ENCODE data around the gene AHCYL2.
"Not testable (repeated sequence)": the region's sequence is repeated elsewhere in the genome, so short reads cannot be mapped to it uniquely, and the experiment has no call there.

Gene AHCYL2

GRCh38 chr7:129383542-129384132 lies 158.8 kb downstream of the AHCYL2 start:
- DNase-seq (ENCODE audit: low read depth in 2 of 2): no peak

GRCh38 chr7:129385116-129385515 lies 160.3 kb downstream of the AHCYL2 start:
- no peak for DNase-seq (ENCODE audit: low read depth in 2 of 2)

GRCh38 chr7:129385598-129385997 lies 160.8 kb downstream of the AHCYL2 start:
- DNase-seq (ENCODE audit: low read depth in 2 of 2): no peak

- DNase-seq (ENCODE audit: low read depth in 2 of 2): no peak
Measured at GRCh38 chr7:129386506-129386905, 161.7 kb downstream of the AHCYL2 start.

GRCh38 chr7:129387537-129387936 lies 162.7 kb downstream of the AHCYL2 start:
- no peak for DNase-seq (ENCODE audit: low read depth in 2 of 2)

DNA sequence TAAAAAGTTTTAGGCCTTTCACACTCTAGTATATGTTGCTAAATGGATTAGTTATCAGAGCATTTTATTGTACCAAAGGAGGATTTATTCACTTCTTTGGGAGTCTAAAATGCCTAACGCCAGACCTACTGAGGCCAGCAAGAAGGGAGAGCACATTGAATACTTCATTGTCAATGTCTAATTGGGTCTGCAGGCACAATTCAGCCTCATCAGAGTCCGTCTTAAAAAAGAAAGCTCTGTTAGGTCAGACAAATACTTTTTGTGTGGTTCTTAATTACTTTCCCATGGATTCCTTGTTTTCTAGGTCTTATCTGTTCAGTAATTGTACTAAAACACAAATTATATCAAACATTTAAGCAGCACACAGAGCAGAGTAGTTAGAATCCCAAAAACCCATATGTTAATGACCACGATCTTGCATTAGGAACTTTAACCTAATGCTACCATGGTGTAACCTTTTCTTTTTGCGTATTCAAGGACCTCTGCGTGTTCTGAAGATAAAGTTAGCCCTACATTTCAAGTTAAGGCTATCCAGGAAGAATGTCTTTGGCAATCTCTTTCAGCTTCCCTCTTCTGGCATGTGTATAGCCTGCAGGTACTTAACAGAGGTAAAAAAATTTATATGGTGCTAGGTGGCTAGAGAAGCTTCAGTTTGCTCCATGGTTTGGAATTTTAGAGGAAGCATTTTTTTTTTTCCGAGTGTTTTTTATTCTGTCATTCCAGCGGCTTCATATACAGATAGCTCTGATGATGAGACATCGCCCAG lies 163.7 kb downstream of the AHCYL2 start:
- DNase-seq (ENCODE audit: low read depth in 2 of 2): no peak

GRCh38 chr7:129389829-129390228 lies 165.0 kb downstream of the AHCYL2 start:
- DNase-seq (ENCODE audit: low read depth in 2 of 2): no peak

GRCh38 chr7:129390314-129390713 lies 165.5 kb downstream of the AHCYL2 start:
- no peak for DNase-seq (ENCODE audit: low read depth in 2 of 2)

DNA sequence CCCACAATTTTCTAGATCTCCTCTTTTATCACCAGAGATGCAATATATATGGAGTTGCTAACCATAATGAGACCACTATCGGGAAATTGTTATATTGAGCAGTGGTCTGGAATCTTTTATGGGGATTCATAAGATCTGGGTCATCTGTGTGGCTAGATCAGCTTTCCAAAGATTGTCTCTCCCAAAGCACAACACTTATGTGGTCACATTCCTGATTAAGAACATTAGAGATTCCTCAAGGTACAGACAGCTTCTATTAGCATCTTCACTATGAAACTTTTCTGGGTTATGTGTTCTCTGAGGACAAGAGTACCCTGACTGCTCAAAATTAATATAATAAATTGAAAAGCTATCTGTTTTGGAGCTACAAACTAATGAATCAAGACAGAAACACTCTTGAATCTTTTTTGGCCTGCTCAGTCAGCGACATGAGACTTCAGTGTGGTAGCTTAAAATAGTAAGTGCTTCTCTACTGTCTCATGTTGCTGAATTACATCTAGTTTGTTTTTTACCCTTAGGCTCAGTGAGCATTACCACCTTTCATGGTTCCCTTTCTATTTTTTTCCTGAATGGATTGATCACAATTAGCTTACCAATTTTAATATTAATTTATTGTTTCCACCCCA lies 166.8 kb downstream of the AHCYL2 start:
- no peak for DNase-seq (ENCODE audit: low read depth in 2 of 2)

DNA sequence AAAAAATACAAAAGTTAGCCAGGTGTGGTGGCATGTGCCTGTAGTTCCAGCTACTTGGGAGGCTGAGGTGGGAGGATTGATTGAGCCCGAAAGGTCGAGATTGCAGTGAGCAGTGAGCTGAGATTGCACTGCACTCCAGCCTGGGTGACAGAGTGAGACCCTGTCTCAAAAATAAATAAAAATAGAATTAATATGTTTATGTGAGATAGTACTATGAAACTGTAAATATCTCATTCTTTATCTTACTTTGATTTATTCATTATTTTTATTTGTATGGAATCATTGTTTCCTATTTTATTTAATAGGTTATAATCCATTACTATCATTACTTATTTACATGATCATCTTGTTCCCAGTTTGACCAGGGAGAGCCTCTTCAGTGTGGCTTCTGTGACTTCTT lies 168.4 kb downstream of the AHCYL2 start:
- no peak for DNase-seq (ENCODE audit: low read depth in 2 of 2)

DNA sequence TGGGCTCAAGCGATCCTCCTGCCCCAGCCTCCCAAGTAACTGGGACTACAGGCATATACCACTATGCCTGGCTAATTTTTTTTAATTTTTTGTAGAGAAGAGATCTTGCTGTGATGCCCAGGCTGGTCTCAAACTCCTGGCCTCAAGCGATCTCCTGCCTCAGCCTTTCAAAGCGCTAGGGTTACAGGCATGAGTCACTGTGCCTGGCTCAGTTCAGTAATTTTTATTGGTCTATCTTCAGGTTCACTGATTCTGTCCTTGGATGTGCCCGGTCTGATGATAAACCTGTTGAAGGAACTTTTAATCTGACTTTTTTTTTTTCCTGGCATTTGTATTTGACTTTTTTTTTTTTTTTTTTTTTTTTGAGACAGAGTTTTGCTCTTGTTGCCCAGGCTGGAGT lies 169.3 kb downstream of the AHCYL2 start:
- DNase-seq (ENCODE audit: low read depth in 2 of 2): no peak

GRCh38 chr7:129394982-129395914 lies 170.4 kb downstream of the AHCYL2 start:
- DNase-seq (ENCODE audit: low read depth in 2 of 2): no peak

GRCh38 chr7:129401228-129401966 lies 176.6 kb downstream of the AHCYL2 start:
- no peak for DNase-seq (ENCODE audit: low read depth in 2 of 2)

GRCh38 chr7:129401967-129402860 lies 177.4 kb downstream of the AHCYL2 start:
- no peak for DNase-seq (ENCODE audit: low read depth in 2 of 2)

GRCh38 chr7:129405527-129405926 lies 180.7 kb downstream of the AHCYL2 start:
- no peak for DNase-seq (ENCODE audit: low read depth in 2 of 2)

DNA sequence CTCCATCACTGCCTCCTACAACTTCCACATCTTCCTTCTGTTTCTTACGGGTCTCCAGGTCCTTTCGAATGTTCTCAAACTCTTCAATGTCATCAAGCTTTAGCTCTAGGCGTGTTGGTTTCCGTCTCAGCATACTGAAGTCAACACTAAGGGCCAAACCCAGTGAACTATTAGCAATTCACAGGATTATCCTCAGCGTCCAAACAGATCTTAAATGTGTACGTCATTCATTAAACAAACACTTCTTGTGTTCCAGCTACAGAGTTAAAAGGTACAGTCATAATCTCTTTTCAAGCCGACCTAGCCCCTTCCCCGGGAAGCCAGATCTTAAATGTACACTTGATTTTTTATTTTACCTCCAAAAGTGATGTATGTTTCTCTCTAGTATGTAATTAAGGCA lies 185.4 kb downstream of the AHCYL2 start:
- not testable (repeated sequence) for DNase-seq (ENCODE audit: low read depth in 2 of 2)

GRCh38 chr7:129412501-129412900 lies 187.7 kb downstream of the AHCYL2 start:
- no peak for DNase-seq (ENCODE audit: low read depth in 2 of 2)

GRCh38 chr7:129417073-129417472 lies 192.2 kb downstream of the AHCYL2 start:
- DNase-seq (ENCODE audit: low read depth in 2 of 2): no peak

- no peak for DNase-seq (ENCODE audit: low read depth in 2 of 2)
Measured at GRCh38 chr7:129421717-129422250, 197.0 kb downstream of the AHCYL2 start.

- DNase-seq (ENCODE audit: low read depth in 2 of 2): no peak
Measured at GRCh38 chr7:129422727-129423126, 197.9 kb downstream of the AHCYL2 start.

Data from stimulated activated CD8-positive, alpha-beta memory T cell treated with anti-CD3 and anti-CD28 coated beads, Interleukin-7, amount 100 ng/mL, for 1 hour (primary cell).